A549 (cell line): ENCODE results near the gene SIGLEC1. TPM values are rescaled to one million over a fixed set of nuclear protein-coding genes. Genes with fewer than 3 reads are reported as not detected.

Experiments
- ATAC-seq, 2 experiments: fragments of 200-7000 bp in 1 of 2; fragments of >200 bp in 1 of 2; cut with Nextera tagmentation in 1 of 2; cut with Tn5 transposase in 1 of 2; 3 replicates each; pipeline versions ENCODE4 v1.8.0 to v1.9.1; 2018 to 2020; ENCODE audit warnings: mild to moderate bottlenecking in 1 of 2, moderate library complexity in 1 of 2
- CTCF ChIA-PET: fragments of 300-600 bp; sonication (Branson Sonifier 250); formaldehyde crosslinking; extraction: SDS; loops from one replicate; lab custom pipeline; 2021; ENCODE audit warnings: antibody characterized with exemption, inconsistent platforms; lab: Yijun Ruan, JAX
- POLR2A ChIA-PET: fragments of 350-600 bp; formaldehyde crosslinking; extraction: SDS; loops from one replicate; lab custom pipeline; 2021; ENCODE audit warnings: antibody characterized with exemption, inconsistent platforms; lab: Yijun Ruan, JAX
- DNase-seq, 2 experiments: peaks; one replicate each; pipeline versions ENCODE4 v3.0.0 to v3.0.0-alpha.2; 2011 to 2016; ENCODE audit warnings: low read depth in 1 of 2, low spot score in 1 of 2
- FAIRE-seq: peaks from 2 replicates; lab custom pipeline; 2011; peaks lifted over from hg19 to GRCh38; lab: Jason Lieb, UNC
- H3K27ac ChIP-seq, 2 experiments: fragments of >200 bp; sonication (Bioruptor Twin); formaldehyde crosslinking; 3 replicates each; pipeline ENCODE4 v1.5.1; 2016 to 2017
- H3K4me1 ChIP-seq: fragments of >200 bp; sonication (Bioruptor Twin); formaldehyde crosslinking; 3 replicates; pipeline ENCODE4 v1.6.1; 2016
- H3K4me2 ChIP-seq: fragments of >200 bp; sonication (Bioruptor Twin); formaldehyde crosslinking; 3 replicates; pipeline ENCODE4 v1.6.1; 2016
- H3K4me3 ChIP-seq: fragments of >200 bp; sonication (Bioruptor Twin); formaldehyde crosslinking; 3 replicates; pipeline ENCODE4 v1.5.1; 2016
- H3K9me3 ChIP-seq: fragments of >200 bp; sonication (Bioruptor Twin); formaldehyde crosslinking; 3 replicates; pipeline ENCODE4 v1.6.1; 2016
- EP300 ChIP-seq, 2 experiments: fragments of >200 bp; sonication (Bioruptor Twin); formaldehyde crosslinking; IDR thresholded peaks; 2 replicates in 1 of 2; 3 replicates in 1 of 2; pipeline ENCODE4 v1.6.1; 2016 to 2017
- GATA3 ChIP-seq: IDR thresholded peaks from 2 replicates; pipeline ENCODE4 v1.6.1; 2012; ENCODE audit warnings: borderline replicate concordance
- HDAC2 ChIP-seq: fragments of 200-600 bp; sonication (generic); IDR thresholded peaks from 2 replicates; pipeline ENCODE4 v1.6.1; 2016
- HOXA7 ChIP-seq: fragments of 250-450 bp; sonication (Bioruptor Pico); IDR thresholded peaks from 2 replicates; pipeline ENCODE4 v1.5.0; 2020; ENCODE audit warnings: mild to moderate bottlenecking, moderate library complexity
- HOXB5 ChIP-seq: fragments of 250-450 bp; sonication (Bioruptor Pico); IDR thresholded peaks from 2 replicates; pipeline ENCODE4 v1.5.0; 2020; ENCODE audit warnings: mild to moderate bottlenecking, moderate library complexity
- MAFK ChIP-seq: fragments of 450-650 bp; IDR thresholded peaks from 2 replicates; pipeline ENCODE4 v1.6.1; 2014; ENCODE audit not compliant: partially characterized antibody
- NFE2L2 ChIP-seq: fragments of 150-350 bp; conservative IDR thresholded peaks from 2 replicates; pipeline ENCODE4 v1.6.1; 2014; ENCODE audit warnings: low read length
- NPAS2 ChIP-seq: fragments of 250-450 bp; sonication (Bioruptor Pico); IDR thresholded peaks from 2 replicates; pipeline ENCODE4 v1.8.0; 2022; ENCODE audit warnings: mild to moderate bottlenecking, moderate library complexity, borderline replicate concordance
- NR3C1 ChIP-seq: fragments of >200 bp; sonication (Bioruptor Twin); formaldehyde crosslinking; IDR thresholded peaks from 3 replicates; pipeline ENCODE4 v1.6.1; 2017
- POLR2A ChIP-seq: IDR thresholded peaks from 2 replicates; pipeline ENCODE4 v1.6.1; 2012; ENCODE audit warnings: mild to moderate bottlenecking, low read length
- POLR2AphosphoS2 ChIP-seq: conservative IDR thresholded peaks from 2 replicates; pipeline ENCODE4 v1.6.1; 2012; ENCODE audit warnings: low read length, improper control_type of control experiment, inconsistent platforms
- RAD21 ChIP-seq, 2 experiments: fragments of >200 bp in 1 of 2; sonication (Bioruptor Twin) in 1 of 2; formaldehyde crosslinking in 1 of 2; IDR thresholded peaks in 1 of 2; conservative IDR thresholded peaks in 1 of 2; 2 replicates in 1 of 2; 3 replicates in 1 of 2; pipeline ENCODE4 v1.6.1; 2012 to 2018; ENCODE audit warnings: inconsistent platforms in 1 of 2
- RFX5 ChIP-seq: fragments of 450-650 bp; IDR thresholded peaks from 2 replicates; pipeline ENCODE4 v1.7.1; 2014; ENCODE audit warnings: antibody characterized with exemption, mild to moderate bottlenecking, moderate library complexity
- TFCP2L1 ChIP-seq: fragments of 250-450 bp; sonication (Bioruptor Pico); IDR thresholded peaks from 2 replicates; pipeline ENCODE4 v1.5.0; 2021; ENCODE audit warnings: mild to moderate bottlenecking
- ZC3H11A ChIP-seq: fragments of 450-650 bp; IDR thresholded peaks from 2 replicates; pipeline ENCODE4 v1.6.1; 2014; ENCODE audit warnings: antibody characterized with exemption, mild to moderate bottlenecking
- ZNF302 ChIP-seq: fragments of 250-450 bp; sonication (Bioruptor Pico); IDR thresholded peaks from 2 replicates; pipeline ENCODE4 v1.9.0; 2021; ENCODE audit warnings: inconsistent platforms, mild to moderate bottlenecking, moderate library complexity
- ZSCAN20 ChIP-seq: fragments of 250-450 bp; sonication (Bioruptor Pico); IDR thresholded peaks from 2 replicates; pipeline ENCODE4 v1.8.0; 2022; ENCODE audit warnings: mild to moderate bottlenecking, moderate library complexity
- WGBS: methylation state at CpG from one replicate; pipeline ENCODE4 v1.1.6; 2017; ENCODE audit errors: missing lambda C conversion rate; 5-methylcytosine and 5-hydroxymethylcytosine counted together
- polyA plus RNA-seq, 4 experiments: library from polyadenylated mRNA; depleted of rRNA in 3 of 4; stranded (reverse); fragments of >200 nt; fragmentation: RNase III in 1 of 4; extraction: RNeasy Plus Mini Kit Qiagen cat#74134 plus additional on column Dnase treatment in 1 of 4; gene quantifications; 2 replicates in 3 of 4; 3 replicates in 1 of 4; pipeline ENCODE4 v1.2.3, GENCODE V29; 2011 to 2017
- TF ChIP-seq, protein P1 (sequence below): fragments of 200-600 bp; sonication (generic); IDR thresholded peaks from 2 replicates; pipeline ENCODE4 v1.6.1; 2016; ENCODE audit warnings: antibody characterized with exemption, mild to moderate bottlenecking, moderate library complexity
- TF ChIP-seq, protein P2 (sequence below): IDR thresholded peaks from 2 replicates; pipeline ENCODE4 v1.6.1; 2012

The SIGLEC1 gene
- polyA plus RNA-seq, 2 of the 4 experiments (the other 2 are of a cell fraction) = 0.01 TPM; not detected in 1

DNA sequence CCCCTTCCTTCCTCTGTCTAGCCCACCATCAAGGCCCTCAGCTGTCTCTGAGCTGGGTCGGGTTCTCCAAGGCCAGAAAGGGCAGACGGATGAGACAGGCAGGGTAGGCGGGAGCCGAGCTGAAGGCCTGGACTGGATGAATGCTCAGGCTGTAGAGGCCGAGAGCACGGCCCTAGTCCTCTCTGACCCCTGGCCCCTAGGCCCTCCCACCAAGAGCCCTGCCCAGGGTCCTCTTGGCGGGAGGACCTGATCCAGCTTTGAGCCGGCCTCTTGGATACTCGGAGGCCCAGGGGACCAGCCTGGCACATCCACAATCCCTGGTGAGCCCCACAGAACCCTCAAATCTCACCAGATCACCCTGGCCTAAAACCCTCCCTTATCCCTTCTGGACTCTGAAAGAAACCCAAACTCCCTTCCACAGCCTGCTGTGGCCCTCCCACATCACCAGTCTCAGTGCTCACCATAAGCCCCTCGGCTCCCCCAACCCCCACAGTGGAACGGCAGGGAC is 47.0 kb upstream of the SIGLEC1 start:
- no peaks in the 10 kb centered on the region for H3K9me3 ChIP-seq
- CTCF ChIA-PET = interaction anchor here (0.7 to 72.1 kb wide), 10 partner anchors 5 to 195 kb away, joined by 3 to 2233 read pairs (median 14); partner anchors contain the start of genes ADAM33, ADISSP, AP5S1 and CENPB
- TF ChIP-seq ZNF302 (CRISPR knock-in tag) (no peak), HDAC2 (no peak), TFCP2L1 (no peak), POLR2A (no peak), NPAS2 (CRISPR knock-in tag) (no peak), HOXB5 (CRISPR knock-in tag) (no peak), EP300 (IDR thresholded peaks at IDR 0.05) (no peak), RAD21 (conservative IDR thresholded peaks at IDR 0.05 in 1 of 2, IDR thresholded peaks at IDR 0.05 in 1 of 2) (no peak), GATA3 (no peak)
- TF ChIP-seq, all 56 proteins: peak for 0
- Histone ChIP-seq H3K4me2 (no peak overlapping the region), H3K27ac (no peak overlapping the region), H3K4me3 (no peak overlapping the region), H3K4me1 (no peaks in the 10 kb centered on the region)
- POLR2A ChIA-PET = interaction anchor here (1.8 kb wide), 1 partner anchor 9 kb away, joined by 6 read pairs; the partner anchor contains the start of gene ADISSP
- WGBS = 95% methylated on average over 11 of the region's 11 CpGs
- ATAC-seq (no peak), DNase-seq (no peak), FAIRE-seq (no peak)

DNA sequence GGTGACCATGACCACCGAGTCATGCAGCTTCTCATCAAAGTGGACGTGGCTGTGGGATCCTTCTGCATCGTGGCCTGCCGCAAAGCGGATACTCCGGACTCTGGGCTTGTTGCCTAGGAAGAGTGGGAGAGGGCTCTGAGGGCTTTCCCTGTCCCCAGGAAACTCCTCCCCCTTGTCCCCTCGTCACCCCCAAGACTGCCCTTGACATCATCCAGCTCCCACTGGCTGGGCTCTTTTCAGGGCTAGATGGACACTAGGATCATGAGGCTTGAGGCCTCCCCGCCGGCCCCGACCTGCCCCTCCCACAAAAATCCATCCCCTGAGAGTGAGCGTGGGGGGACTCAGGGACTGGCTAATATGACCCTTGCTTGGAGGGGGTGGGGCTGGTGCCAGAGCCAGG is 46.2 kb upstream of the SIGLEC1 start:
- ATAC-seq (no peak), DNase-seq (no peak), FAIRE-seq (no peak)
- CTCF ChIA-PET = interaction anchor here (3.7 to 72.1 kb wide), 6 partner anchors 6 to 96 kb away, joined by 13 to 2233 read pairs (median 846); partner anchors contain the start of genes ADAM33, ADISSP, AP5S1 and CENPB
- 99% methylated on average over 9 of the region's 11 CpGs for WGBS
- no peak overlapping the region for H3K27ac ChIP-seq
- no peak overlapping the region for H3K4me3 ChIP-seq
- no peaks in the 10 kb centered on the region for H3K4me1 ChIP-seq
- TF ChIP-seq NFE2L2 (no peak), ZC3H11A (no peak), ZNF302 (CRISPR knock-in tag) (no peak)
- TF ChIP-seq, all 56 proteins: peak for 0
- H3K9me3 ChIP-seq = no peaks in the 10 kb centered on the region
- POLR2A ChIA-PET = interaction anchor here (1.8 kb wide), 1 partner anchor 9 kb away, joined by 6 read pairs; the partner anchor contains the start of gene ADISSP
- H3K4me2 ChIP-seq = no peak overlapping the region

DNA sequence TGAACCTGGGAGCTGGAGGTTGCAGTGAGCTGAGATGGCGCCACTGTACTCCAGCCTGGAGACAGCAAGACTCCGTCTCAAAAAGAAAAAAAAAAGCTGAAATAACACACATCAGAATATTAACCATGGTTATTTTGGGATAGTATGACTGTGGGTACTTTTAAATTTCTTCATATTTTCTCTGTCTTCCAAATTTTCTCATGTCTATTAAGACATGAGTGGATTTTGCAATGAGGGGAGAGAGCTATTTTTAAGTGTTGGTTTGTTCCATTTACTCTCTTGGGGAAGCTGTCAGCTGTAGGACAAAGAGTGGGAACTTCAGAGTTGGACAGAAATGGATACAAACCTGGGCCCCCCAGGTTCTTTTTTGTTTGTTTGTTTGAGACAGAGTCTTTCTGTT is 44.9 kb upstream of the SIGLEC1 start:
- no peak for FAIRE-seq
- POLR2A ChIA-PET = interaction anchor here (0.8 to 1.6 kb wide), 2 partner anchors 10 to 21 kb away, joined by 3 to 9 read pairs; partner anchors contain the start of gene ADISSP

More for the DNA sequence above, 44.9 kb upstream of the SIGLEC1 start:
- no peak for ATAC-seq
- WGBS = 86% methylated on average over 2 of the region's 2 CpGs
- no peak for DNase-seq
- CTCF ChIA-PET = interaction anchor here (0.6 to 72.1 kb wide), 9 partner anchors 7 to 255 kb away, joined by 3 to 2233 read pairs (median 13); partner anchors contain the start of genes ADAM33, ADISSP, AP5S1 and CENPB
- H3K4me2 ChIP-seq = no peak overlapping the region
- H3K9me3 ChIP-seq = no peaks in the 10 kb centered on the region
- H3K4me1 ChIP-seq = no peaks in the 10 kb centered on the region
- H3K4me3 ChIP-seq = no peak overlapping the region
- no peak for TF ChIP-seq NPAS2 (CRISPR knock-in tag)
- TF ChIP-seq POLR2A = no peak
- TF ChIP-seq MAFK = no peak
- TF ChIP-seq POLR2AphosphoS2 = no peak
- TF ChIP-seq ZSCAN20 (CRISPR knock-in tag) = no peak
- TF ChIP-seq RFX5 = no peak
- TF ChIP-seq, protein P1, sequence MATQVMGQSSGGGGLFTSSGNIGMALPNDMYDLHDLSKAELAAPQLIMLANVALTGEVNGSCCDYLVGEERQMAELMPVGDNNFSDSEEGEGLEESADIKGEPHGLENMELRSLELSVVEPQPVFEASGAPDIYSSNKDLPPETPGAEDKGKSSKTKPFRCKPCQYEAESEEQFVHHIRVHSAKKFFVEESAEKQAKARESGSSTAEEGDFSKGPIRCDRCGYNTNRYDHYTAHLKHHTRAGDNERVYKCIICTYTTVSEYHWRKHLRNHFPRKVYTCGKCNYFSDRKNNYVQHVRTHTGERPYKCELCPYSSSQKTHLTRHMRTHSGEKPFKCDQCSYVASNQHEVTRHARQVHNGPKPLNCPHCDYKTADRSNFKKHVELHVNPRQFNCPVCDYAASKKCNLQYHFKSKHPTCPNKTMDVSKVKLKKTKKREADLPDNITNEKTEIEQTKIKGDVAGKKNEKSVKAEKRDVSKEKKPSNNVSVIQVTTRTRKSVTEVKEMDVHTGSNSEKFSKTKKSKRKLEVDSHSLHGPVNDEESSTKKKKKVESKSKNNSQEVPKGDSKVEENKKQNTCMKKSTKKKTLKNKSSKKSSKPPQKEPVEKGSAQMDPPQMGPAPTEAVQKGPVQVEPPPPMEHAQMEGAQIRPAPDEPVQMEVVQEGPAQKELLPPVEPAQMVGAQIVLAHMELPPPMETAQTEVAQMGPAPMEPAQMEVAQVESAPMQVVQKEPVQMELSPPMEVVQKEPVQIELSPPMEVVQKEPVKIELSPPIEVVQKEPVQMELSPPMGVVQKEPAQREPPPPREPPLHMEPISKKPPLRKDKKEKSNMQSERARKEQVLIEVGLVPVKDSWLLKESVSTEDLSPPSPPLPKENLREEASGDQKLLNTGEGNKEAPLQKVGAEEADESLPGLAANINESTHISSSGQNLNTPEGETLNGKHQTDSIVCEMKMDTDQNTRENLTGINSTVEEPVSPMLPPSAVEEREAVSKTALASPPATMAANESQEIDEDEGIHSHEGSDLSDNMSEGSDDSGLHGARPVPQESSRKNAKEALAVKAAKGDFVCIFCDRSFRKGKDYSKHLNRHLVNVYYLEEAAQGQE = no peak
- no peak for TF ChIP-seq GATA3
- no peak for TF ChIP-seq HOXA7 (CRISPR knock-in tag)
- TF ChIP-seq, protein P2, sequence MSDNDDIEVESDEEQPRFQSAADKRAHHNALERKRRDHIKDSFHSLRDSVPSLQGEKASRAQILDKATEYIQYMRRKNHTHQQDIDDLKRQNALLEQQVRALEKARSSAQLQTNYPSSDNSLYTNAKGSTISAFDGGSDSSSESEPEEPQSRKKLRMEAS = no peak
- TF ChIP-seq NR3C1 = no peak
- no peak overlapping the region for H3K27ac ChIP-seq
